Cardiac muscle cell (in vitro differentiated cells and primary cell): ENCODE measurements around the gene CD53. TPM values are rescaled to one million over a fixed set of nuclear protein-coding genes. Genes with fewer than 3 reads are reported as not detected.

Source experiments
- DNase-seq, 2 donors: peaks; one replicate each; pipeline versions ENCODE4 v3.0.0 to v3.0.0-alpha.2; 2010 to 2017; ENCODE audit warnings: low read depth in 1 of 2, low spot score in 1 of 2
- H3K27ac ChIP-seq: fragments of 200-600 bp; sonication (generic); 2 replicates; pipeline ENCODE4 v1.5.1; 2016
- H3K27me3 ChIP-seq: fragments of 200-600 bp; sonication (generic); 2 replicates; pipeline ENCODE4 v1.6.0; 2016; ENCODE audit warnings: control low read depth
- H3K36me3 ChIP-seq: fragments of 200-600 bp; sonication (generic); 2 replicates; pipeline ENCODE4 v1.5.1; 2016; ENCODE audit warnings: control low read depth
- H3K4me1 ChIP-seq: fragments of 200-600 bp; sonication (generic); 2 replicates; pipeline ENCODE4 v1.8.1; 2017; ENCODE audit warnings: low read depth, mild to moderate bottlenecking, mixed run types
- H3K4me3 ChIP-seq: fragments of 200-600 bp; sonication (generic); 2 replicates; pipeline ENCODE4 v1.5.1; 2016; ENCODE audit warnings: mild to moderate bottlenecking
- H3K9me3 ChIP-seq: fragments of 200-600 bp; sonication (generic); 2 replicates; pipeline ENCODE4 v1.5.1; 2017; ENCODE audit warnings: low read depth, mild to moderate bottlenecking, control low read depth
- CTCF ChIP-seq: IDR thresholded peaks from 2 replicates; pipeline ENCODE4 v1.5.1; 2012; ENCODE audit warnings: low read depth, mild to moderate bottlenecking, low read length
- polyA plus RNA-seq: library from polyadenylated mRNA; unstranded; fragments of >200 nt; fragmentation: Nextera tagmentation; extraction: Ambion mirVana; gene quantifications from 2 replicates; pipeline ENCODE4 v1.2.1, GENCODE V29; 2016
- total RNA-seq: library from RNA; depleted of rRNA; stranded (reverse); fragments of >200 nt; gene quantifications from 2 replicates; pipeline ENCODE4 v1.2.3, GENCODE V29; 2016

CD53 gene
- total and polyA plus RNA-seq, 2 experiments from 2014 or later: not detected

- Histone ChIP-seq H3K27ac (no peak overlapping the region), H3K4me1 (no peaks in the 10 kb centered on the region), H3K4me3 (no peak overlapping the region), H3K9me3 (no peaks in the 10 kb centered on the region), H3K27me3 (no peaks in the 10 kb centered on the region), H3K36me3 (no peaks in the 10 kb centered on the region)
- no peak for DNase-seq
- no peak for TF ChIP-seq CTCF
Observed at GRCh38 chr1:110936567-110936966, 63.6 kb downstream of the CD53 start.

DNA sequence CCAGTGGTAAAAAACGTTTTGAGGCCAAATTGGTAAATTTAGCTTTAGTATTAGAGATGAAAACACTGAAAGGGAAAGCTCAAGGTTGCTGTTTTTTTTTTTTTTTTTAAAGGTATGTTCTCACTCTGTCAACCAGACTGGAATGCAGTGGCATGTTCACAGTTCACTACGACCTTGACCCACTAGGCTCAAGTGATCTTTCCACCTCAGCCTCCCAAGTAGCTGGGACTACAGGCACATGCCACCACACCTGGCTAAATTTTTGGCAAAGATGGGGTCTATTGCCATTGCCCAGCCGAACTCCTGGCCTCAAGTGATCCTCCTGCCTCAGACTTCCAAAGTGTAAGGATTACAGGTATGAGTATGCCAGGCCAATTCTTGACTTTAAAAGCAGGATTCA is 71.9 kb downstream of the CD53 start:
- no peaks in the 10 kb centered on the region for H3K27me3 ChIP-seq
- H3K27ac ChIP-seq: no peak overlapping the region
- no peaks in the 10 kb centered on the region for H3K9me3 ChIP-seq
- H3K36me3 ChIP-seq: no peaks in the 10 kb centered on the region
- no peak for TF ChIP-seq CTCF
- no peak overlapping the region for H3K4me3 ChIP-seq
- H3K4me1 ChIP-seq: no peaks in the 10 kb centered on the region
- DNase-seq: no peak

DNA sequence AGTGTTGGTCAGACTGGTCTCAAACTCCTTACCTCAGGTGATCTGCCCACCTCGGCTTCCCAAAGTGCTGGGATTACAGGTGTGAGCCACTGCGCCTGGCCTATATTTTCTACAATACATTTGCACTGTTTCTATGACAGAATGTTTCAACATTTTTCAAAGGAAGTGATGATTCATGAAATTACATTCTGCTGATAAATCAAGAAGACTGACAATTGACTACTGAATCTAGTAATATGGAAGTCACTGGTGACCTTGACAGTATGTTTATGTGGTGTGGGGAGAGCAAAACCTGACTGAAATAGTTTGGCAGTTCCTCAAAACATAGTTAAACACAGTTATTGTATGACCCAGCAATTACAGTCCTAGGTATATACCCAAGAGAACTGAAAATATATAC is 72.7 kb downstream of the CD53 start:
- Histone ChIP-seq H3K9me3 (no peaks in the 10 kb centered on the region), H3K36me3 (no peaks in the 10 kb centered on the region), H3K4me3 (no peak overlapping the region), H3K27ac (no peak overlapping the region), H3K4me1 (no peaks in the 10 kb centered on the region), H3K27me3 (no peaks in the 10 kb centered on the region)
- DNase-seq: no peak
- TF ChIP-seq CTCF: no peak

GRCh38 chr1:110948038-110948810 is 75.3 kb downstream of the CD53 start:
- H3K27me3 ChIP-seq: no peaks in the 10 kb centered on the region
- no peaks in the 10 kb centered on the region for H3K9me3 ChIP-seq
- TF ChIP-seq CTCF: no peak
- no peaks in the 10 kb centered on the region for H3K4me1 ChIP-seq
- H3K4me3 ChIP-seq: no peak overlapping the region
- no peak overlapping the region for H3K27ac ChIP-seq
- H3K36me3 ChIP-seq: no peaks in the 10 kb centered on the region
- DNase-seq: peak in 1 of 2 donors; percentile 2

Other genes starting within 250 kb of the CD53 start
- 0.09 TPM in 1 of 2 replicates, not detected in the other for gene KCNA3, start 198.2 kb upstream of the CD53 start, total RNA-seq
- not detected in 2 replicates for gene KCNA3, start 198.2 kb upstream of the CD53 start, polyA plus RNA-seq
- gene LRIF1, start 90.8 kb downstream of the CD53 start, total RNA-seq: 6.9 and 7.5 TPM in 2 replicates
- gene LRIF1, start 90.8 kb downstream of the CD53 start, polyA plus RNA-seq: 11.6 and 13.8 TPM in 2 replicates